HG03139 (cell line): ENCODE results near the gene PSMD14.

ENCODE experiments used
- ATAC-seq: cut with Tn5 transposase; IDR thresholded peaks from one replicate; pipeline ENCODE4 v1.9.1; 2021; ENCODE audit not compliant: unreplicated experiment

PSMD14 gene

DNA sequence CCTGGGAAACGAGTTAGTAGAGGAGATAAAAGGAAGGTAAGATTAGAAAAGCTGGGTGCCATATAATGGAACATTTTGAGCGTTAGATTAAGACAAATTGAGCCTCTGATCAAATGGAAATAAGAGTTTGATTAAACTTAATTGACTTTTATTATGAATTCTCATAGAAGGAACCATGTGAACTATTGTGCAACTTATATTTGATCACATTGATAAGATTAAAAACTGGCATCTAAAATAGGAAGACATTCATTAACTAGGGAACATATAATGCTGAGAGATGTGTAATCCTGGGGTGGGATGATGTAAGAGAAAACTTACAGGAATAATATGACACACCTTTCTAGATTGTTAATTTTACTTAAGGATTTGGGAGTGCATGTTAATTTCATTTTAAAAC, 130.4 kb downstream of the PSMD14 start:
- ATAC-seq = no peak

DNA sequence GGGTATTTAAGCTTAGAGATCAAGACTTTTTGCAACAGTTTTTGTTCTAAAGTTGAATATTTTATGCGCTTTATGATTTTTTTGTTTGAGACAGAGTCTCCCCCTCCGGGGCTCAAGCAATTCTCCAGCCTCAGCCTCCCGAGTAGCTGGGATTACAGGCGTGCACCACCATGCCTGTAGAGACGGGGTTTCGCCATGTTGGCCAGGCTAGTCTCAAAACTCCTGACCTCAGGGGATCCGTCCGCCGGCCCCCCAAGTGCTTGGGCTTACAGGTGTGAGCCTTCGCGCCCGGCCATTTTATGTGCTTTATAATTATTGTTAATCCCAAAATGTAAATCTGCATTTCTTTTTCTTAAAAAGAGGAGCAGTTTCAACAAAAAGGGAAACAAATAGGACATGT, 136.9 kb downstream of the PSMD14 start:
- ATAC-seq = no peak

DNA sequence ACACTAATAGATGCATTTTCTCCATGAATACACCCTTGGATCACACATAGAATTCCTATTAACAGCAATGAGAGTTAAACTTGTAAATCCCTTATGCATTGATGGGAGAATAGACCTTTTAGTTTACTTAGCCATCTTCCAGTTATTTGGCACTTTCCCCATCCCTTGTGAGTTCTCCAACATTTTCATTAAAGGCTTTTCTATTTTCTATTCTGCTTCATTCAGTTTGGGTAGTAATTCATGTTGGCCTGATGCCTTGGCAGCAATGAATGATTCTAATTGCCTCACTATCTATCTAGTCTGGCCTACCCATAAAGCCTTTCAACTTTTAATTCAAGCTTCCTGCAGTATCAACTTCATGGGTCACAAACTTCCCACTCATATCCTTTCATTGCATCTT, 140.2 kb downstream of the PSMD14 start:
- ATAC-seq = no peak
